ENCODE results near the gene TMEM164. TPM values are rescaled to one million over a fixed set of nuclear protein-coding genes. Genes with fewer than 3 reads are reported as not detected.
A peak's percentile ranks its signal among the peaks of the same experiment; 100 is the strongest.

Gene TMEM164
- total and polyA plus RNA-seq, 2 of the 4 experiments (the other 2 are of a cell fraction) = 6.3 to 7.1 TPM

DNA sequence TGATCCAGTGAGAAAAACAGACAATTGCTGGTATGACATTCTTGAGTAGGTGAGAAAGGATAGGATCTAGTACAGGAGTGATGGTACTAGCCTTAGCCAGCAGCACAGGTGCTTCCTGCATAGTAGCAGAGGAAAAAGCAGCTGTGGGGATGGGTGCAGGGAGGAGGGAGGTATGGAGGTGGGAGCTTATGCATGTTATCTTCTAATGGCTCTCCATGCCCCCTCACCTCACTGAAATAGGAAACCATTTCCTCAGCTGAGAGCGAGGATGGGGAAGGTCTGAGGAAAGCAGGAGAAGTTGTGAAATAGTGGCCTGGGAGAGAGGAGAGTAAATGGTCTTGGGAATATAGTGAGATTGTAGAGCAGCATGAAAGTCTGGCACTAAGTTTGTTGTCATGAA, 136.3 kb downstream of the TMEM164 start:
- Histone ChIP-seq H3K36me3 (ENCODE audit: control insufficient read depth, insufficient read depth, low read length) (no peaks in the 10 kb centered on the region), H3K9ac (ENCODE audit: low read depth, low read length) (no peak overlapping the region), H4K8ac (ENCODE audit: low read depth in 2 of 2, low read length in 2 of 2) (no peak overlapping the region), H3K4me2 (ENCODE audit: low read depth, low read length) (no peak overlapping the region), H3K79me1 (ENCODE audit: low read depth in 1 of 2, low read length in 2 of 2) (no peaks in the 10 kb centered on the region), H3K9me1 (ENCODE audit: insufficient read depth, low read length) (peaks cover 3% of the 10 kb centered on the region; the same call in 1 of the 2 replicates), H3K4me1 (ENCODE audit: control insufficient read depth, insufficient read depth, low read length) (no peaks in the 10 kb centered on the region), H4K5ac (ENCODE audit: low read depth, low read length) (no peak overlapping the region), H3K9me3 (ENCODE audit: control insufficient read depth, insufficient read depth, low read length) (no peaks in the 10 kb centered on the region; the same call in 1 of the 2 replicates), H2BK20ac (ENCODE audit: low read depth, low read length) (no peak overlapping the region), H3K18ac (ENCODE audit: low read depth, low read length) (no peak overlapping the region), H3K27ac (ENCODE audit: insufficient read depth, low read length) (no peak overlapping the region), H3K4me3 (ENCODE audit: insufficient read depth, low read depth, low read length) (no peak overlapping the region), H2BK120ac (ENCODE audit: low read depth, low read length) (no peak overlapping the region), H2BK15ac (ENCODE audit: low read depth, low read length) (no peak overlapping the region), H3K27me3 (ENCODE audit: control insufficient read depth, insufficient read depth, low read length) (no peaks in the 10 kb centered on the region; the same call in 1 of the 2 replicates), H4K91ac (ENCODE audit: insufficient read depth, low read depth, low read length) (no peak overlapping the region), H2AK5ac (ENCODE audit: low read depth, low read length) (no peak overlapping the region), H4K20me1 (ENCODE audit: insufficient read depth, low read length) (no peaks in the 10 kb centered on the region), H3K4ac (ENCODE audit: low read depth, low read length) (no peak overlapping the region), H3K56ac (ENCODE audit: extremely low read depth, insufficient read depth, low read length) (no peak overlapping the region), H3K23ac (ENCODE audit: low read depth, low read length) (no peak overlapping the region), H2AFZ (replicated peaks; ENCODE audit: low read length, poor library complexity) (no peak overlapping the region), H2BK5ac (ENCODE audit: low read depth, low read length, poor library complexity, severe bottlenecking) (no peak overlapping the region), H2AK9ac (replicated peaks; ENCODE audit: low read depth, low read length, poor library complexity) (no peak overlapping the region), H3K14ac (replicated peaks; ENCODE audit: low read depth, low read length) (no peak overlapping the region)
- dilution Hi-C loops (cut with HindIII; ENCODE audit: low sequenced_read_pairs, unreplicated experiment) = no loop called here
- in situ Hi-C loops (cut with MboI; ENCODE audit: low sequenced_read_pairs) = loop anchor here (25.0 kb wide), 1 partner anchor 652 kb away; the partner anchor contains the start of gene GUCY2F
- intact Hi-C loops (cut with micrococcal nuclease) = no loop called here
- DNase-seq = no peak
- TF ChIP-seq CEBPB (IDR thresholded peaks at IDR 0.05; ENCODE audit: low read depth, low read length) = peak; percentile 20; the same call in 1 of the 2 replicates
- no peak for TF ChIP-seq MXI1 (IDR thresholded peaks at IDR 0.05; ENCODE audit: borderline replicate concordance, low read depth, low read length)
- TF ChIP-seq CHD1 (IDR thresholded peaks at IDR 0.05; ENCODE audit: low read depth, low read length) = no peak
- WGBS, 2 experiments (ENCODE audit: extremely low coverage in 2 of 2, insufficient read length in 1 of 2) = no CpG with 5 or more reads among the region's 1 CpG
- ChIA-PET POLR2A (ENCODE audit: unreplicated experiment) (no interaction called here), CTCF (no interaction called here)
- no peak for ATAC-seq (ENCODE audit: low read depth)
- no TSS peak for BruUV-seq (replicated peaks)

Data from IMR-90 (cell line).